Measurements from ENCODE around the gene YPEL2. TPM values are rescaled to one million over a fixed set of nuclear protein-coding genes. Genes with fewer than 3 reads are reported as not detected.

YPEL2 gene
- total RNA-seq, 1 experiment from 2014 or later: 2.2 TPM

DNA sequence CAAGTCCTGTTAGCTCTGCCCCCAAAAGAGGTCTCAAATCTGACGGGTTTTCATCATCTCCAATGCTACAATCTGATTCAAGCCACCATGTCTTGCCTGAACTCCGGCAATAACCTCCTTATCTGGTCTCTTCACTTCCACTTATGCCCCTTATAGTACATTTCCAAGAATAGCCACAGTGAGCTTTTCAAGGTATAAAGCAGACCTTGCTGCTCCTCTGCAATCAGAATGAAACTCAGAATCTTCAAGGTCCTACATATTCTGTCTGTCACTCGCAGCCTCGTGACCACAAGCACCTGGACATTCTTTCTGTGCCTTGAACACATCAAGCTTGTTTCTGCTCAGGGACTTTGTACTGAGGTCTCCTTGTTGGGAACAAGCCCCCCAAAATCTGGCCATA lies 84.7 kb downstream of the YPEL2 start:
- Mint-ChIP-seq H3K27ac (no peak overlapping the region), H3K36me3 (no peaks in the 10 kb centered on the region), H3K27me3 (ENCODE audit: low read depth) (no peaks in the 10 kb centered on the region; the same call in 1 of the 2 replicates), H3K4me3 (no peak overlapping the region), H3K4me1 (no peaks in the 10 kb centered on the region), H3K9me3 (peaks cover 11% of the 10 kb centered on the region)
- CTCF ChIA-PET: interaction anchor here (1.5 kb wide), 1 partner anchor 87 kb away, joined by 4 read pairs; no protein-coding TSS in a partner anchor
- no peak for ATAC-seq
- no peak for DNase-seq (ENCODE audit: low spot score)
- POLR2A ChIA-PET: no interaction called here
- TF ChIP-seq MXD4 (CRISPR knock-in tag; IDR thresholded peaks at IDR 0.05; ENCODE audit: borderline replicate concordance) (no peak), HMGA2 (CRISPR knock-in tag; IDR thresholded peaks at IDR 0.05) (no peak), RELA (CRISPR knock-in tag; IDR thresholded peaks at IDR 0.05; ENCODE audit: borderline replicate concordance) (no peak)
- TF ChIP-seq, protein P1, sequence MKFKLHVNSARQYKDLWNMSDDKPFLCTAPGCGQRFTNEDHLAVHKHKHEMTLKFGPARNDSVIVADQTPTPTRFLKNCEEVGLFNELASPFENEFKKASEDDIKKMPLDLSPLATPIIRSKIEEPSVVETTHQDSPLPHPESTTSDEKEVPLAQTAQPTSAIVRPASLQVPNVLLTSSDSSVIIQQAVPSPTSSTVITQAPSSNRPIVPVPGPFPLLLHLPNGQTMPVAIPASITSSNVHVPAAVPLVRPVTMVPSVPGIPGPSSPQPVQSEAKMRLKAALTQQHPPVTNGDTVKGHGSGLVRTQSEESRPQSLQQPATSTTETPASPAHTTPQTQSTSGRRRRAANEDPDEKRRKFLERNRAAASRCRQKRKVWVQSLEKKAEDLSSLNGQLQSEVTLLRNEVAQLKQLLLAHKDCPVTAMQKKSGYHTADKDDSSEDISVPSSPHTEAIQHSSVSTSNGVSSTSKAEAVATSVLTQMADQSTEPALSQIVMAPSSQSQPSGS (CRISPR knock-in tag; IDR thresholded peaks at IDR 0.05; ENCODE audit: borderline replicate concordance, low read depth): no peak

DNA sequence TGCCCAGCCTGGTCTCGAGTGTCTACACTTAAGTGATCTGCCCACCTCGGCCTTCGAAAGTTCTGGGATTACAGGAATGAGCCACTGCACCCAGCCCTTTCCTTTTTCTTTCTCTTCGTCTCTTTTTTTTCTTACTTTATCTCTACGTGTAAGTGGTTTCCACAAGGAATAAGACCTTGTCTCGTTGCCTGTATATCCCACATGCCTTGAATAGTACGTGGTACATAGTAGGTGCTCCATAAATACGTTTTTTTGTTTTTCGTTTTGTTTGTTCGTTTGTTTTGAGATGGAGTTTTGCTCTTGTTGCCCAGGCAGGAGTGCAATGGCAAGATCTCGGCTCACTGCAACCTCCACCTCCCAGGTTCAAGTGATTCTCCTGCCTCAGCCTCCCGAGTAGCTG lies 86.0 kb downstream of the YPEL2 start:
- POLR2A ChIA-PET: no interaction called here
- ATAC-seq: no peak
- Mint-ChIP-seq H3K4me3 (no peak overlapping the region), H3K9me3 (peaks cover 9% of the 10 kb centered on the region), H3K27ac (no peak overlapping the region), H3K4me1 (no peaks in the 10 kb centered on the region), H3K27me3 (ENCODE audit: low read depth) (no peaks in the 10 kb centered on the region; the same call in 1 of the 2 replicates), H3K36me3 (no peaks in the 10 kb centered on the region)
- no peak for DNase-seq (ENCODE audit: low spot score)
- CTCF ChIA-PET: no interaction called here
- TF ChIP-seq, protein P2, sequence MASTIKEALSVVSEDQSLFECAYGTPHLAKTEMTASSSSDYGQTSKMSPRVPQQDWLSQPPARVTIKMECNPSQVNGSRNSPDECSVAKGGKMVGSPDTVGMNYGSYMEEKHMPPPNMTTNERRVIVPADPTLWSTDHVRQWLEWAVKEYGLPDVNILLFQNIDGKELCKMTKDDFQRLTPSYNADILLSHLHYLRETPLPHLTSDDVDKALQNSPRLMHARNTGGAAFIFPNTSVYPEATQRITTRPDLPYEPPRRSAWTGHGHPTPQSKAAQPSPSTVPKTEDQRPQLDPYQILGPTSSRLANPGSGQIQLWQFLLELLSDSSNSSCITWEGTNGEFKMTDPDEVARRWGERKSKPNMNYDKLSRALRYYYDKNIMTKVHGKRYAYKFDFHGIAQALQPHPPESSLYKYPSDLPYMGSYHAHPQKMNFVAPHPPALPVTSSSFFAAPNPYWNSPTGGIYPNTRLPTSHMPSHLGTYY (CRISPR knock-in tag; IDR thresholded peaks at IDR 0.05): no peak
- TF ChIP-seq EMX1 (CRISPR knock-in tag; IDR thresholded peaks at IDR 0.05): no peak

DNA sequence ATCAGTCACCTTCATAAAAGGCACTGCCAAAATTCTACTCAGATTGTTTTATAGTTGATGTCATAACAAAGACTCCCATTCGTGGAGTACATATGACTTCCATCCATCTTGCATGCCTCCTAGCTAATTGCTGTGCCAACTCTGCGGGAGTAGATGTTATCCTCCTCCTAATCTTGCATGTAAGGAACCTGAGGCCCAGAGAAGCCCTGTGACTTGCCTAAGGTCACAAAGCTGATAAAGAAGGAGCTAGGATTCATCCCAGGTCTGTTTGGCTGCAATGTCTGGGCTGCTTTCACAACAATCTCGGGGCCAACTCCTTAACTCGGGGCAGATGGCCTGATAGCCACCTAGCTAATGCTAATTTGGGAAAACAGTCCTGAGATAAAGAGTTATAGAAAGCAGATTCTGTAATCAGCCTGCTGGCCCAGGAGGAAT lies 87.3 kb downstream of the YPEL2 start:
- no peaks in the 10 kb centered on the region for H3K36me3 Mint-ChIP-seq
- H3K27me3 Mint-ChIP-seq (ENCODE audit: low read depth): no peaks in the 10 kb centered on the region; the same call in 1 of the 2 replicates
- H3K27ac Mint-ChIP-seq: no peak overlapping the region
- H3K9me3 Mint-ChIP-seq: peaks cover 9% of the 10 kb centered on the region
- CTCF ChIA-PET: no interaction called here
- no peak for DNase-seq (ENCODE audit: low spot score)
- no peak for ATAC-seq
- no peak overlapping the region for H3K4me3 Mint-ChIP-seq
- 0 out of 2 replicates have a peak, but pooled peaks cover 4% of the 10 kb centered on the region for H3K4me1 Mint-ChIP-seq
- POLR2A ChIA-PET: no interaction called here
- no peak for TF ChIP-seq ZNF121 (CRISPR knock-in tag; IDR thresholded peaks at IDR 0.05)
- TF ChIP-seq, protein P3, sequence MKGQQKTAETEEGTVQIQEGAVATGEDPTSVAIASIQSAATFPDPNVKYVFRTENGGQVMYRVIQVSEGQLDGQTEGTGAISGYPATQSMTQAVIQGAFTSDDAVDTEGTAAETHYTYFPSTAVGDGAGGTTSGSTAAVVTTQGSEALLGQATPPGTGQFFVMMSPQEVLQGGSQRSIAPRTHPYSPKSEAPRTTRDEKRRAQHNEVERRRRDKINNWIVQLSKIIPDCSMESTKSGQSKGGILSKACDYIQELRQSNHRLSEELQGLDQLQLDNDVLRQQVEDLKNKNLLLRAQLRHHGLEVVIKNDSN (CRISPR knock-in tag; IDR thresholded peaks at IDR 0.05): no peak
- TF ChIP-seq NFATC4 (CRISPR knock-in tag; IDR thresholded peaks at IDR 0.05): no peak
- TF ChIP-seq, protein P4, sequence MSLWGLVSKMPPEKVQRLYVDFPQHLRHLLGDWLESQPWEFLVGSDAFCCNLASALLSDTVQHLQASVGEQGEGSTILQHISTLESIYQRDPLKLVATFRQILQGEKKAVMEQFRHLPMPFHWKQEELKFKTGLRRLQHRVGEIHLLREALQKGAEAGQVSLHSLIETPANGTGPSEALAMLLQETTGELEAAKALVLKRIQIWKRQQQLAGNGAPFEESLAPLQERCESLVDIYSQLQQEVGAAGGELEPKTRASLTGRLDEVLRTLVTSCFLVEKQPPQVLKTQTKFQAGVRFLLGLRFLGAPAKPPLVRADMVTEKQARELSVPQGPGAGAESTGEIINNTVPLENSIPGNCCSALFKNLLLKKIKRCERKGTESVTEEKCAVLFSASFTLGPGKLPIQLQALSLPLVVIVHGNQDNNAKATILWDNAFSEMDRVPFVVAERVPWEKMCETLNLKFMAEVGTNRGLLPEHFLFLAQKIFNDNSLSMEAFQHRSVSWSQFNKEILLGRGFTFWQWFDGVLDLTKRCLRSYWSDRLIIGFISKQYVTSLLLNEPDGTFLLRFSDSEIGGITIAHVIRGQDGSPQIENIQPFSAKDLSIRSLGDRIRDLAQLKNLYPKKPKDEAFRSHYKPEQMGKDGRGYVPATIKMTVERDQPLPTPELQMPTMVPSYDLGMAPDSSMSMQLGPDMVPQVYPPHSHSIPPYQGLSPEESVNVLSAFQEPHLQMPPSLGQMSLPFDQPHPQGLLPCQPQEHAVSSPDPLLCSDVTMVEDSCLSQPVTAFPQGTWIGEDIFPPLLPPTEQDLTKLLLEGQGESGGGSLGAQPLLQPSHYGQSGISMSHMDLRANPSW (CRISPR knock-in tag; conservative IDR thresholded peaks at IDR 0.05; ENCODE audit: low read depth): no peak
- TF ChIP-seq, protein P5, sequence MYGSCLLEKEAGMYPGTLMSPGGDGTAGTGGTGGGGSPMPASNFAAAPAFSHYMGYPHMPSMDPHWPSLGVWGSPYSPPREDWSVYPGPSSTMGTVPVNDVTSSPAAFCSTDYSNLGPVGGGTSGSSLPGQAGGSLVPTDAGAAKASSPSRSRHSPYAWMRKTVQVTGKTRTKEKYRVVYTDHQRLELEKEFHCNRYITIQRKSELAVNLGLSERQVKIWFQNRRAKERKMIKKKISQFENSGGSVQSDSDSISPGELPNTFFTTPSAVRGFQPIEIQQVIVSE (CRISPR knock-in tag; IDR thresholded peaks at IDR 0.05; ENCODE audit: borderline replicate concordance): no peak
- TF ChIP-seq ATF1 (CRISPR knock-in tag; IDR thresholded peaks at IDR 0.05): no peak
- TF ChIP-seq KAT7 (CRISPR knock-in tag; IDR thresholded peaks at IDR 0.05; ENCODE audit: borderline replicate concordance): no peak
- TF ChIP-seq, protein P2 (CRISPR knock-in tag; IDR thresholded peaks at IDR 0.05): no peak
- TF ChIP-seq, protein P6, sequence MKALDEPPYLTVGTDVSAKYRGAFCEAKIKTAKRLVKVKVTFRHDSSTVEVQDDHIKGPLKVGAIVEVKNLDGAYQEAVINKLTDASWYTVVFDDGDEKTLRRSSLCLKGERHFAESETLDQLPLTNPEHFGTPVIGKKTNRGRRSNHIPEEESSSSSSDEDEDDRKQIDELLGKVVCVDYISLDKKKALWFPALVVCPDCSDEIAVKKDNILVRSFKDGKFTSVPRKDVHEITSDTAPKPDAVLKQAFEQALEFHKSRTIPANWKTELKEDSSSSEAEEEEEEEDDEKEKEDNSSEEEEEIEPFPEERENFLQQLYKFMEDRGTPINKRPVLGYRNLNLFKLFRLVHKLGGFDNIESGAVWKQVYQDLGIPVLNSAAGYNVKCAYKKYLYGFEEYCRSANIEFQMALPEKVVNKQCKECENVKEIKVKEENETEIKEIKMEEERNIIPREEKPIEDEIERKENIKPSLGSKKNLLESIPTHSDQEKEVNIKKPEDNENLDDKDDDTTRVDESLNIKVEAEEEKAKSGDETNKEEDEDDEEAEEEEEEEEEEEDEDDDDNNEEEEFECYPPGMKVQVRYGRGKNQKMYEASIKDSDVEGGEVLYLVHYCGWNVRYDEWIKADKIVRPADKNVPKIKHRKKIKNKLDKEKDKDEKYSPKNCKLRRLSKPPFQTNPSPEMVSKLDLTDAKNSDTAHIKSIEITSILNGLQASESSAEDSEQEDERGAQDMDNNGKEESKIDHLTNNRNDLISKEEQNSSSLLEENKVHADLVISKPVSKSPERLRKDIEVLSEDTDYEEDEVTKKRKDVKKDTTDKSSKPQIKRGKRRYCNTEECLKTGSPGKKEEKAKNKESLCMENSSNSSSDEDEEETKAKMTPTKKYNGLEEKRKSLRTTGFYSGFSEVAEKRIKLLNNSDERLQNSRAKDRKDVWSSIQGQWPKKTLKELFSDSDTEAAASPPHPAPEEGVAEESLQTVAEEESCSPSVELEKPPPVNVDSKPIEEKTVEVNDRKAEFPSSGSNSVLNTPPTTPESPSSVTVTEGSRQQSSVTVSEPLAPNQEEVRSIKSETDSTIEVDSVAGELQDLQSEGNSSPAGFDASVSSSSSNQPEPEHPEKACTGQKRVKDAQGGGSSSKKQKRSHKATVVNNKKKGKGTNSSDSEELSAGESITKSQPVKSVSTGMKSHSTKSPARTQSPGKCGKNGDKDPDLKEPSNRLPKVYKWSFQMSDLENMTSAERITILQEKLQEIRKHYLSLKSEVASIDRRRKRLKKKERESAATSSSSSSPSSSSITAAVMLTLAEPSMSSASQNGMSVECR (CRISPR knock-in tag; IDR thresholded peaks at IDR 0.05; ENCODE audit: borderline replicate concordance): no peak
- TF ChIP-seq ZNF396 (CRISPR knock-in tag; IDR thresholded peaks at IDR 0.05; ENCODE audit: borderline replicate concordance): no peak
- no peak for TF ChIP-seq EMX1 (CRISPR knock-in tag; IDR thresholded peaks at IDR 0.05)
- no peak for TF ChIP-seq GRHL2 (CRISPR knock-in tag; IDR thresholded peaks at IDR 0.05; ENCODE audit: insufficient replicate concordance, severe bottlenecking)
- no peak for TF ChIP-seq CREM (CRISPR knock-in tag; IDR thresholded peaks at IDR 0.05)
- TF ChIP-seq IRF2 (CRISPR knock-in tag; IDR thresholded peaks at IDR 0.05; ENCODE audit: borderline replicate concordance, low read depth): no peak

All from WTC11 (cell line).